GM12878 (cell line): Measurements from ENCODE around the gene PPP1R3F. TPM values are rescaled to one million over a fixed set of nuclear protein-coding genes. Genes with fewer than 3 reads are reported as not detected.

Experiments used
- ATAC-seq: fragments of 200-7000 bp; cut with Tn5 transposase; 3 replicates; pipeline ENCODE4 v1.9.1; 2020; ENCODE audit warnings: mild to moderate bottlenecking, moderate library complexity
- BruUV-seq: library from RNA; stranded (reverse); fragments of 400-500 nt; replicated peaks from 2 replicates; lab custom pipeline; 2021; lab: Mats Ljungman, UMichigan
- CTCF ChIA-PET: fragments of 300-600 bp; sonication (Branson Sonifier 250); formaldehyde crosslinking; extraction: SDS; loops from one replicate; lab custom pipeline; 2021; ENCODE audit warnings: inconsistent platforms; lab: Yijun Ruan, JAX
- POLR2A ChIA-PET: fragments of 350-600 bp; formaldehyde crosslinking; extraction: SDS; loops from one replicate; lab custom pipeline; 2021; ENCODE audit warnings: inconsistent platforms; lab: Charles Lee
- RAD21 ChIA-PET: fragments of 300-600 bp; sonication (Branson Sonifier 250); formaldehyde crosslinking; loops from one replicate; lab custom pipeline; 2023; ENCODE audit warnings: antibody characterized with exemption; ENCODE audit not compliant: unreplicated experiment; lab: Charles Lee
- SMC1A ChIA-PET: fragments of 300-600 bp; sonication (Branson Sonifier 250); formaldehyde crosslinking; loops from one replicate; lab custom pipeline; 2023; ENCODE audit not compliant: unreplicated experiment, uncharacterized antibody; lab: Charles Lee
- DNase-seq: peaks from one replicate; pipeline ENCODE4 v3.0.0-alpha.2; 2011; ENCODE audit warnings: low read depth, low spot score
- FAIRE-seq: peaks from 3 replicates; lab custom pipeline; 2011; peaks lifted over from hg19 to GRCh38; lab: Jason Lieb, UNC
- H2AFZ ChIP-seq: 2 replicates; pipeline ENCODE4 v1.6.0; 2011; ENCODE audit warnings: low read depth, low read length, control low read depth; ENCODE audit not compliant: control insufficient read depth
- H3K27ac ChIP-seq: 2 replicates; pipeline ENCODE4 v1.5.1; 2011; ENCODE audit warnings: control low read depth; ENCODE audit not compliant: control insufficient read depth, insufficient read depth
- H3K27me3 ChIP-seq, 2 experiments: replicated peaks in 1 of 2; 2 replicates each; pipeline versions ENCODE4 v1.6.0 to v1.6.1; 2011; ENCODE audit warnings: low read length in 1 of 2; ENCODE audit not compliant: control insufficient read depth in 2 of 2, insufficient read depth in 2 of 2
- H3K36me3 ChIP-seq, 2 experiments: 2 replicates each; pipeline ENCODE4 v1.5.1; 2011; ENCODE audit warnings: low read length in 1 of 2; ENCODE audit not compliant: control insufficient read depth in 2 of 2, insufficient read depth in 2 of 2
- H3K4me1 ChIP-seq: 2 replicates; pipeline ENCODE4 v1.6.1; 2011; ENCODE audit warnings: mild to moderate bottlenecking, low read length, moderate library complexity, mixed read lengths; ENCODE audit not compliant: control insufficient read depth, insufficient read depth
- H3K4me2 ChIP-seq: 2 replicates; pipeline ENCODE4 v1.6.0; 2011; ENCODE audit warnings: control low read depth; ENCODE audit not compliant: control insufficient read depth, insufficient read depth
- H3K4me3 ChIP-seq: fragments of 200-600 bp; sonication (generic); 2 replicates; pipeline ENCODE4 v1.5.1; 2016
- H3K79me2 ChIP-seq: 2 replicates; pipeline ENCODE4 v1.6.0; 2011; ENCODE audit warnings: low read length; ENCODE audit not compliant: control insufficient read depth, insufficient read depth
- H3K9ac ChIP-seq: 2 replicates; pipeline ENCODE4 v1.8.0; 2011; ENCODE audit warnings: low read length, control low read depth, mixed read lengths; ENCODE audit not compliant: control insufficient read depth, insufficient read depth
- H3K9me3 ChIP-seq: replicated peaks from 3 replicates; pipeline ENCODE4 v1.5.1; 2011; ENCODE audit warnings: mild to moderate bottlenecking, low read length; ENCODE audit not compliant: control insufficient read depth, insufficient read depth
- H4K20me1 ChIP-seq: 2 replicates; pipeline ENCODE4 v1.6.0; 2011; ENCODE audit not compliant: control insufficient read depth, insufficient read depth
- ESRRA ChIP-seq: IDR thresholded peaks from 2 replicates; pipeline ENCODE4 v1.6.1; 2012; ENCODE audit warnings: mild to moderate bottlenecking, low read length, improper control_type of control experiment
- MXI1 ChIP-seq: fragments of 150-350 bp; IDR thresholded peaks from 2 replicates; pipeline ENCODE4 v1.6.1; 2011; ENCODE audit warnings: low read depth, mild to moderate bottlenecking, inconsistent platforms, low read length, improper control_type of control experiment
- NFIC ChIP-seq: IDR thresholded peaks from 2 replicates; pipeline ENCODE4 v1.6.1; 2012; ENCODE audit warnings: low read depth, mild to moderate bottlenecking, inconsistent platforms, low read length, moderate library complexity
- NFXL1 ChIP-seq: fragments of 450-650 bp; IDR thresholded peaks from 2 replicates; pipeline ENCODE4 v1.6.1; 2017; ENCODE audit warnings: antibody characterized with exemption, mild to moderate bottlenecking, borderline replicate concordance
- NFYA ChIP-seq: IDR thresholded peaks from 2 replicates; pipeline ENCODE4 v1.6.1; 2011; ENCODE audit warnings: low read depth, mild to moderate bottlenecking, low read length, improper control_type of control experiment, borderline replicate concordance
- RCOR1 ChIP-seq: conservative IDR thresholded peaks from 2 replicates; pipeline ENCODE4 v1.6.1; 2012; ENCODE audit warnings: low read depth, low read length, improper control_type of control experiment
- SMARCA5 ChIP-seq: fragments of 450-650 bp; IDR thresholded peaks from 2 replicates; pipeline ENCODE4 v1.6.1; 2017; ENCODE audit warnings: mild to moderate bottlenecking
- SRF ChIP-seq, 2 experiments: IDR thresholded peaks; 2 replicates each; pipeline ENCODE4 v1.6.1; 2011; ENCODE audit warnings: low read depth in 2 of 2, low read length in 2 of 2, mild to moderate bottlenecking in 1 of 2, moderate library complexity in 1 of 2
- STAT3 ChIP-seq: IDR thresholded peaks from 2 replicates; pipeline ENCODE4 v1.6.1; 2011; ENCODE audit warnings: low read depth, low read length, improper control_type of control experiment
- TCF12 ChIP-seq: IDR thresholded peaks from 2 replicates; pipeline ENCODE4 v1.6.1; 2011; ENCODE audit warnings: low read depth, mild to moderate bottlenecking, low read length
- TCF7 ChIP-seq: IDR thresholded peaks from 2 replicates; pipeline ENCODE4 v1.6.1; 2014; ENCODE audit warnings: antibody characterized with exemption, borderline replicate concordance
- ZBED1 ChIP-seq: IDR thresholded peaks from 2 replicates; pipeline ENCODE4 v1.6.1; 2016; ENCODE audit warnings: borderline replicate concordance
- WGBS: methylation state at CpG from one replicate; pipeline ENCODE4 v1.1.6; 2016; ENCODE audit warnings: low lambda C conversion rate; ENCODE audit not compliant: insufficient replicate concordance, insufficient coverage; ENCODE audit errors: missing lambda C conversion rate; 5-methylcytosine and 5-hydroxymethylcytosine counted together
- in situ Hi-C: fragments of 300-500 bp; cut with MboI; formaldehyde crosslinking; loops from 9 replicates; pipeline ENCODE4 v1.14.3; 2018; ENCODE audit warnings: mixed read lengths
- intact Hi-C: fragments of 100-400 bp; cut with micrococcal nuclease; formaldehyde crosslinking; loops from one replicate; pipeline ENCODE4 v1.14.2; 2022; ENCODE audit not compliant: unreplicated experiment
- polyA plus RNA-seq, 11 experiments: library from polyadenylated mRNA; depleted of rRNA in 4 of 11; unstranded in 6 of 11; stranded (reverse) in 5 of 11; fragments of >200 nt; fragmentation: Nextera tagmentation in 4 of 11; fragmentation: Illumina TruSeq in 1 of 11; extraction: Ambion mirVana in 4 of 11; extraction: Trizol in 1 of 11; gene quantifications; 1 replicate in 1 of 11; 2 replicates in 10 of 11; pipeline versions ENCODE4 v1.2.1 to v1.2.3, GENCODE V29; 2011 to 2016; ENCODE audit warnings: inconsistent platforms in 2 of 11, missing spikeins in 2 of 11, low read depth in 1 of 11
- total RNA-seq, 4 experiments: library from RNA; depleted of rRNA in 3 of 4; stranded (reverse); fragments of >200 nt in 3 of 4; fragmentation: Illumina TruSeq in 1 of 4; extraction: Trizol in 1 of 4; gene quantifications; 2 replicates each; pipeline versions ENCODE4 v1.2.1 to v1.2.3, GENCODE V29; 2013 to 2021
- TF ChIP-seq, protein P1 (sequence below): IDR thresholded peaks from 2 replicates; pipeline ENCODE4 v1.6.1; 2012; ENCODE audit warnings: low read depth, low read length, improper control_type of control experiment
- TF ChIP-seq, protein P2 (sequence below): fragments of 150-350 bp; IDR thresholded peaks from 2 replicates; pipeline ENCODE4 v1.6.1; 2014; ENCODE audit warnings: mild to moderate bottlenecking, low read depth, low read length

PPP1R3F gene
- total and polyA plus RNA-seq, 10 of the 15 experiments (the other 5 are each of a cell fraction or from before 2014, with no cell fraction given), result 0.18 to 4.4 (median 1.00) TPM

DNA sequence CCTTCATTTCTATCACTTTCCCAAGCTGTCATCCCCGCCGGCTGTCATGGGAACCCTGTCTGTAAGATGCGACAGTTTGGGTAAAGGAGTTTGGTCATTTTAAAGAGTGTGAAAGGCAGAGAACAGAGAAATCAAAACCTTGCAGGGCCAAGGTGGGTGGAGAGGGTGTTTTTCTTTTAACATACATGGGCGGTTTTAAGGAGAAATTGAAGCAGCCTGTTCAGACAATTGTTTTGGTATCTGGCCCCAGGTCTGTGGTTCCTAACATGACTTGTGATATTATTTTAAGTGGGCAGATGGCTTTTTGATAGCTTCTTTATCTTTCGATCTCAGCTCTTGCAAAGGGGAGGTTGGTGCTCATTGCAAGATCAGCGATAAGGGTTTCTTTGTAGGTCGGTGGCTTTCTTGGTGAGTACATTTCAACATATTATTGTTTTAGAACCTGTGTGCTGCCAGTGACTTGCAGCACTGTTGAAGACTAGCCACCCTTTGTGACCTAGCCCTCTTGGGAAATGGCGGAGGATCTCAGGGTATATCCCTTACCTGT lies 3.7 kb downstream of the PPP1R3F start:
- in situ Hi-C loops, result no loop called here
- no peaks in the 10 kb centered on the region for H4K20me1 ChIP-seq
- no peaks in the 10 kb centered on the region for H3K27me3 ChIP-seq
- no peak overlapping the region for H3K9ac ChIP-seq
- no peaks in the 10 kb centered on the region; the same call in 2 of the 3 replicates for H3K9me3 ChIP-seq
- H3K4me1 ChIP-seq, result peaks cover 4% of the 10 kb centered on the region; the same call in 1 of the 2 replicates
- ChIA-PET CTCF (interaction anchor here (3.2 kb wide), 1 partner anchor 81 kb away, joined by 10 read pairs; no protein-coding TSS in a partner anchor), POLR2A (no interaction called here), SMC1A (no interaction called here), RAD21 (no interaction called here)
- H3K27ac ChIP-seq, result no peak overlapping the region
- no peak overlapping the region for H3K4me3 ChIP-seq
- no peak overlapping the region for H3K4me2 ChIP-seq
- H3K79me2 ChIP-seq, result peaks cover 15% of the 10 kb centered on the region
- DNase-seq (no peak), FAIRE-seq (no peak), ATAC-seq (no peak)
- no peak overlapping the region for H2AFZ ChIP-seq
- no peaks in the 10 kb centered on the region for H3K36me3 ChIP-seq
- intact Hi-C loops, result no loop called here
- BruUV-seq, result no TSS peak
- no peak for TF ChIP-seq NFXL1
- TF ChIP-seq, protein P1, sequence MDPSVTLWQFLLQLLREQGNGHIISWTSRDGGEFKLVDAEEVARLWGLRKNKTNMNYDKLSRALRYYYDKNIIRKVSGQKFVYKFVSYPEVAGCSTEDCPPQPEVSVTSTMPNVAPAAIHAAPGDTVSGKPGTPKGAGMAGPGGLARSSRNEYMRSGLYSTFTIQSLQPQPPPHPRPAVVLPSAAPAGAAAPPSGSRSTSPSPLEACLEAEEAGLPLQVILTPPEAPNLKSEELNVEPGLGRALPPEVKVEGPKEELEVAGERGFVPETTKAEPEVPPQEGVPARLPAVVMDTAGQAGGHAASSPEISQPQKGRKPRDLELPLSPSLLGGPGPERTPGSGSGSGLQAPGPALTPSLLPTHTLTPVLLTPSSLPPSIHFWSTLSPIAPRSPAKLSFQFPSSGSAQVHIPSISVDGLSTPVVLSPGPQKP, result no peak
- TF ChIP-seq, protein P2, sequence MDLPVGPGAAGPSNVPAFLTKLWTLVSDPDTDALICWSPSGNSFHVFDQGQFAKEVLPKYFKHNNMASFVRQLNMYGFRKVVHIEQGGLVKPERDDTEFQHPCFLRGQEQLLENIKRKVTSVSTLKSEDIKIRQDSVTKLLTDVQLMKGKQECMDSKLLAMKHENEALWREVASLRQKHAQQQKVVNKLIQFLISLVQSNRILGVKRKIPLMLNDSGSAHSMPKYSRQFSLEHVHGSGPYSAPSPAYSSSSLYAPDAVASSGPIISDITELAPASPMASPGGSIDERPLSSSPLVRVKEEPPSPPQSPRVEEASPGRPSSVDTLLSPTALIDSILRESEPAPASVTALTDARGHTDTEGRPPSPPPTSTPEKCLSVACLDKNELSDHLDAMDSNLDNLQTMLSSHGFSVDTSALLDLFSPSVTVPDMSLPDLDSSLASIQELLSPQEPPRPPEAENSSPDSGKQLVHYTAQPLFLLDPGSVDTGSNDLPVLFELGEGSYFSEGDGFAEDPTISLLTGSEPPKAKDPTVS, result no peak
- TF ChIP-seq TCF12, result no peak
- no peak for TF ChIP-seq ZBED1
- TF ChIP-seq SMARCA5, result no peak
- TF ChIP-seq NFIC, result no peak
- TF ChIP-seq MXI1, result no peak
- TF ChIP-seq RCOR1, result no peak
- no peak for TF ChIP-seq STAT3
- no peak for TF ChIP-seq TCF7
- no peak for TF ChIP-seq NFYA
- TF ChIP-seq SRF (IDR thresholded peaks at IDR 0.05; ENCODE audit: low read depth in 2 of 2, low read length in 2 of 2), result no peak
- TF ChIP-seq ESRRA, result no peak
- WGBS, result 62% methylated on average over 8 of the region's 8 CpGs
